ENCODE results near the gene DYRK1A. TPM values are rescaled to one million over a fixed set of nuclear protein-coding genes. Genes with fewer than 3 reads are reported as not detected.
A peak's percentile ranks its signal among the peaks of the same experiment; 100 is the strongest.

Gene DYRK1A
- total and polyA plus RNA-seq, 10 of the 15 experiments (the other 5 are each of a cell fraction or from before 2014, with no cell fraction given) = 2.4 to 68.6 (median 30.7) TPM

- TF ChIP-seq PAX5 (IDR thresholded peaks at IDR 0.05; ENCODE audit: borderline replicate concordance, low read depth, low read length) (peak; percentile 98), SMC3 (IDR thresholded peaks at IDR 0.05; ENCODE audit: borderline replicate concordance, low read length) (peak; percentile 14; the same call in 1 of the 2 replicates), KLF5 (IDR thresholded peaks at IDR 0.05; ENCODE audit: partially characterized antibody) (no peak), IKZF2 (IDR thresholded peaks at IDR 0.05) (peak; percentile 83 to 87; a peak in 3 of 4 replicates), RELB (IDR thresholded peaks at IDR 0.05; ENCODE audit: low read depth) (peak; percentile 66; the same call in 1 of the 2 replicates), RUNX3 (IDR thresholded peaks at IDR 0.05; ENCODE audit: low read length) (peak; percentile 89), RELA (IDR thresholded peaks at IDR 0.05; ENCODE audit: borderline replicate concordance, partially characterized antibody) (peak; percentile 16), CREM (IDR thresholded peaks at IDR 0.05; ENCODE audit: low read depth) (peak; percentile 25; the same call in 1 of the 2 replicates), DPF2 (IDR thresholded peaks at IDR 0.05) (peak; percentile 48), IRF4 (IDR thresholded peaks at IDR 0.05; ENCODE audit: low read depth, low read length) (peak; percentile 90), MLLT1 (IDR thresholded peaks at IDR 0.05) (0 out of 2 replicates have a peak, but pooled peaks have one; percentile 27), ZSCAN29 (IDR thresholded peaks at IDR 0.05) (no peak), PKNOX1 (IDR thresholded peaks at IDR 0.05) (peak; percentile 83), JUNB (IDR thresholded peaks at IDR 0.05) (peak; percentile 40), MTA2 (IDR thresholded peaks at IDR 0.05; ENCODE audit: low read depth) (0 out of 2 replicates have a peak, but pooled peaks have one; percentile 33), BCL11A (IDR thresholded peaks at IDR 0.05; ENCODE audit: low read depth, low read length) (peak; percentile 43; the same call in 1 of the 2 replicates), ZNF687 (IDR thresholded peaks at IDR 0.05) (no peak), MEF2B (IDR thresholded peaks at IDR 0.05; ENCODE audit: partially characterized antibody, poor library complexity, severe bottlenecking) (peak; percentile 53)
These were observed 190.8 kb downstream of the DYRK1A start (continued) for GRCh38 chr21:37557261-37557950.

Data from GM12878 (cell line).